GM23338 (cell line): ENCODE measurements around the gene FOXE3. TPM values are rescaled to one million over a fixed set of nuclear protein-coding genes. Genes with fewer than 3 reads are reported as not detected.

Experiments used
- ATAC-seq: fragments of 200-7000 bp; cut with Tn5 transposase; 3 replicates; pipeline ENCODE4 v1.9.1; 2020
- DNase-seq: peaks from one replicate; pipeline ENCODE4 v3.0.0-alpha.2; 2015; ENCODE audit warnings: low spot score
- H2AFZ ChIP-seq: fragments of 200-600 bp; sonication (generic); 2 replicates; pipeline ENCODE4 v1.8.0; 2016; ENCODE audit warnings: antibody characterized with exemption, mild to moderate bottlenecking, moderate library complexity
- H3F3A ChIP-seq: fragments of 200-600 bp; sonication (generic); replicated peaks from 2 replicates; pipeline ENCODE4 v1.8.0; 2017; ENCODE audit warnings: antibody characterized with exemption, mixed run types, low read depth
- H3K27ac ChIP-seq: fragments of 200-600 bp; sonication (generic); 2 replicates; pipeline ENCODE4 v1.6.1; 2016; ENCODE audit warnings: low read depth
- H3K27me3 ChIP-seq: fragments of 200-600 bp; sonication (generic); 2 replicates; pipeline ENCODE4 v1.8.0; 2016; ENCODE audit warnings: mild to moderate bottlenecking, mixed run types, moderate library complexity; ENCODE audit not compliant: insufficient read depth
- H3K36me3 ChIP-seq: fragments of 200-600 bp; sonication (generic); 2 replicates; pipeline ENCODE4 v1.8.0; 2016; ENCODE audit warnings: mild to moderate bottlenecking; ENCODE audit not compliant: insufficient read depth
- H3K4me1 ChIP-seq: fragments of 200-600 bp; sonication (generic); 2 replicates; pipeline ENCODE4 v1.8.0; 2016; ENCODE audit warnings: mild to moderate bottlenecking, moderate library complexity; ENCODE audit not compliant: insufficient read depth
- H3K4me2 ChIP-seq: fragments of 200-600 bp; sonication (generic); 2 replicates; pipeline ENCODE4 v1.7.1; 2017; ENCODE audit warnings: mixed run types
- H3K4me3 ChIP-seq: fragments of 200-600 bp; sonication (generic); 2 replicates; pipeline ENCODE4 v1.6.1; 2016; ENCODE audit warnings: mixed run types
- H3K79me2 ChIP-seq: fragments of 200-600 bp; sonication (generic); replicated peaks from 2 replicates; pipeline ENCODE4 v1.8.0; 2017; ENCODE audit warnings: mild to moderate bottlenecking; ENCODE audit not compliant: insufficient read depth
- H3K9me2 ChIP-seq: fragments of 200-600 bp; sonication (generic); 2 replicates; pipeline ENCODE4 v1.8.0; 2017; ENCODE audit not compliant: insufficient read depth
- H4K20me1 ChIP-seq: fragments of 200-600 bp; sonication (generic); replicated peaks from 2 replicates; pipeline ENCODE4 v1.8.0; 2017; ENCODE audit warnings: mild to moderate bottlenecking; ENCODE audit not compliant: insufficient read depth
- H3K27ac Mint-ChIP-seq: 2 replicates; pipeline ENCODE4 v1.8.0; 2020; ENCODE audit warnings: inconsistent platforms, mild to moderate bottlenecking, moderate library complexity, mixed read lengths
- H3K27me3 Mint-ChIP-seq: 3 replicates; pipeline ENCODE4 v1.8.0; 2022; ENCODE audit warnings: low read depth, mild to moderate bottlenecking, moderate library complexity, mixed read lengths, inconsistent platforms; ENCODE audit not compliant: insufficient read depth, poor library complexity
- H3K36me3 Mint-ChIP-seq: 3 replicates; pipeline ENCODE4 v1.8.0; 2021; ENCODE audit warnings: low read depth, mild to moderate bottlenecking, inconsistent platforms, moderate library complexity, mixed read lengths
- H3K4me1 Mint-ChIP-seq: 3 replicates; pipeline ENCODE4 v1.8.0; 2020; ENCODE audit warnings: mild to moderate bottlenecking, inconsistent platforms, mixed read lengths
- H3K4me3 Mint-ChIP-seq: 3 replicates; pipeline ENCODE4 v1.8.0; 2021; ENCODE audit warnings: moderate library complexity, mild to moderate bottlenecking, inconsistent platforms, mixed read lengths
- H3K9me3 Mint-ChIP-seq: 3 replicates; pipeline ENCODE4 v1.8.0; 2020; ENCODE audit warnings: moderate library complexity, mild to moderate bottlenecking, inconsistent platforms, mixed read lengths
- EZH2 ChIP-seq: fragments of 200-600 bp; sonication (generic); IDR thresholded peaks from one replicate; pipeline ENCODE4 v1.8.0; 2017; ENCODE audit warnings: antibody characterized with exemption, mild to moderate bottlenecking, low read depth; ENCODE audit not compliant: unreplicated experiment
- EZH2phosphoT487 ChIP-seq: fragments of 200-600 bp; sonication (generic); IDR thresholded peaks from one replicate; pipeline ENCODE4 v1.8.1; 2018; ENCODE audit warnings: antibody characterized with exemption; ENCODE audit not compliant: unreplicated experiment
- ZNF462 ChIP-seq: fragments of 250-450 bp; sonication (Bioruptor Pico); IDR thresholded peaks from 2 replicates; pipeline ENCODE4 v1.5.0; 2020; ENCODE audit warnings: mild to moderate bottlenecking, moderate library complexity
- polyA plus RNA-seq: library from polyadenylated mRNA; unstranded; fragments of >200 nt; fragmentation: Nextera tagmentation; extraction: Ambion mirVana; gene quantifications from 2 replicates; pipeline ENCODE4 v1.2.1, GENCODE V29; 2016
- total RNA-seq: library from RNA; depleted of rRNA; stranded (reverse); fragments of >200 nt; shearing (Covaris generic); gene quantifications from 2 replicates; pipeline ENCODE4 v1.2.3, GENCODE V29; 2014

FOXE3 gene
- total and polyA plus RNA-seq, 2 experiments from 2014 or later = not detected

GRCh38 chr1:47441450-47442106 lies 25.5 kb downstream of the FOXE3 start:
- no peaks in the 10 kb centered on the region for H3K9me2 ChIP-seq
- H3K27ac ChIP-seq = no peak overlapping the region
- H3F3A ChIP-seq = peaks cover 18% of the 10 kb centered on the region
- TF ChIP-seq ZNF462 (no peak), EZH2 (peak; percentile 71)
- no peak overlapping the region for H3K4me3 ChIP-seq
- no peak overlapping the region for H3K4me2 ChIP-seq
- DNase-seq (no peak), ATAC-seq (no peak)
- Mint-ChIP-seq H3K4me3 (no peak overlapping the region), H3K9me3 (no peaks in the 10 kb centered on the region; the same call in 2 of the 3 replicates), H3K4me1 (peaks cover 37% of the 10 kb centered on the region), H3K27ac (no peak overlapping the region), H3K36me3 (no peaks in the 10 kb centered on the region), H3K27me3 (peaks cover 10% of the 10 kb centered on the region)
- H3K4me1 ChIP-seq = peaks cover 51% of the 10 kb centered on the region
- no peak overlapping the region for H2AFZ ChIP-seq
- H3K27me3 ChIP-seq = peaks cover 98% of the 10 kb centered on the region
- H4K20me1 ChIP-seq = peaks cover 20% of the 10 kb centered on the region; the same call in 1 of the 2 replicates
- H3K36me3 ChIP-seq = no peaks in the 10 kb centered on the region
- H3K79me2 ChIP-seq = no peaks in the 10 kb centered on the region

GRCh38 chr1:47442202-47442601 lies 26.1 kb downstream of the FOXE3 start:
- Histone ChIP-seq H3K27me3 (peaks cover 98% of the 10 kb centered on the region), H3F3A (peaks cover 18% of the 10 kb centered on the region), H3K4me2 (no peak overlapping the region), H3K9me2 (no peaks in the 10 kb centered on the region), H3K4me3 (no peak overlapping the region), H3K36me3 (no peaks in the 10 kb centered on the region), H3K4me1 (peaks cover 54% of the 10 kb centered on the region), H2AFZ (no peak overlapping the region), H3K27ac (no peak overlapping the region), H4K20me1 (peaks cover 26% of the 10 kb centered on the region; the same call in 1 of the 2 replicates), H3K79me2 (no peaks in the 10 kb centered on the region)
- Mint-ChIP-seq H3K27ac (no peak overlapping the region), H3K9me3 (no peaks in the 10 kb centered on the region; the same call in 2 of the 3 replicates), H3K36me3 (no peaks in the 10 kb centered on the region), H3K27me3 (peaks cover 5% of the 10 kb centered on the region), H3K4me1 (peaks cover 39% of the 10 kb centered on the region), H3K4me3 (no peak overlapping the region)
- ATAC-seq (no peak), DNase-seq (no peak)
- peak; percentile 7 for TF ChIP-seq EZH2
- no peak for TF ChIP-seq EZH2phosphoT487
